Heart right ventricle (tissue), 16 donors: ENCODE measurements around the gene CDC42BPA. TPM values are rescaled to one million over a fixed set of nuclear protein-coding genes. Genes with fewer than 3 reads are reported as not detected.

ENCODE experiments used
- ATAC-seq, 8 donors: fragments of 200-7000 bp; cut with Tn5 transposase; one replicate each; pipeline ENCODE4 v1.9.1; 2020; ENCODE audit warnings: mild to moderate bottlenecking in 8 of 8, moderate library complexity in 8 of 8, moderate number of reproducible peaks in 1 of 8
- DNase-seq, 2 donors: peaks; one replicate each; pipeline ENCODE4 v3.0.0-alpha.2; 2020
- H3K27ac ChIP-seq, 10 donors: fragments of 200-600 bp; sonication (generic) in 2 of 10; one replicate each; pipeline versions ENCODE4 v1.5.0 to v1.8.0; 2020 to 2022; ENCODE audit warnings: mild to moderate bottlenecking in 3 of 10
- H3K27me3 ChIP-seq, 7 donors: fragments of 200-600 bp; one replicate each; pipeline ENCODE4 v1.8.0; 2021 to 2022; ENCODE audit warnings: mild to moderate bottlenecking in 2 of 7
- H3K36me3 ChIP-seq, 9 donors: fragments of 200-600 bp; sonication (generic) in 1 of 9; one replicate each; pipeline versions ENCODE4 v1.5.0 to v1.8.0; 2020 to 2022; ENCODE audit warnings: mild to moderate bottlenecking in 2 of 9
- H3K4me1 ChIP-seq, 9 donors: fragments of 200-600 bp; sonication (generic) in 1 of 9; one replicate each; pipeline versions ENCODE4 v1.5.0 to v1.8.0; 2020 to 2022; ENCODE audit warnings: mild to moderate bottlenecking in 4 of 9
- H3K4me3 ChIP-seq, 10 donors: fragments of 200-600 bp; sonication (generic) in 2 of 10; one replicate each; pipeline versions ENCODE4 v1.5.0 to v1.8.0; 2020 to 2022; ENCODE audit warnings: mild to moderate bottlenecking in 7 of 10, moderate library complexity in 2 of 10
- H3K9me3 ChIP-seq, 11 donors: fragments of 200-600 bp in 10 of 11; sonication (generic) in 2 of 11; one replicate each; pipeline versions ENCODE4 v1.5.0 to v1.8.0; 2013 to 2022; ENCODE audit warnings: mild to moderate bottlenecking in 2 of 11, control low read depth in 1 of 11, moderate library complexity in 1 of 11
- WGBS, 2 donors: extraction: QIAGEN DNeasy Blood & Tissue Kit; methylation state at CpG; one replicate each; pipeline ENCODE4 v1.1.7; 2013; ENCODE audit warnings: inconsistent platforms in 1 of 2; 5-methylcytosine and 5-hydroxymethylcytosine counted together
- intact Hi-C, 10 donors: fragments of 100-400 bp; cut with DNase I; formaldehyde crosslinking; loops; one replicate each; pipeline versions ENCODE4 v1.11.1 to v1.14.2; 2022
- polyA plus RNA-seq, 2 donors: library from polyadenylated mRNA; stranded (reverse); fragments of 200-250 nt; gene quantifications; one replicate each; pipeline ENCODE4 v1.2.3, GENCODE V29; 2013
- total RNA-seq, 10 donors: library from RNA; stranded (reverse); fragmentation: NEBNext Ultra II Directional in 3 of 10; extraction: Animal tissue kit (Norgen Biotek cat#: 25700) in 3 of 10; gene quantifications; one replicate each; pipeline versions ENCODE4 v1.2.1 to v1.2.4, GENCODE V29; 2021 to 2023
- TF ChIP-seq, protein P1 (sequence below), 9 donors: fragments of 200-600 bp; sonication (generic) in 2 of 9; IDR thresholded peaks; one replicate each; pipeline versions ENCODE4 v1.5.0 to v1.8.0; 2021 to 2022; ENCODE audit warnings: antibody characterized with exemption in 9 of 9, mild to moderate bottlenecking in 5 of 9, moderate library complexity in 1 of 9
- donor health status: Arrhythmogenic right ventricular cardiomyopathy.
- donor health status: ischemic (EF 13 %, LVEDD 7.1; RV severe dilation, severe dysfunction).
- donor health status: healthy with polysubstance abuse.
- donor health status: DM: no; HTN: yes; CAD: no.
- donor health status: DM: no; HTN: no; CAD: no.
- donor health status: ischemic (EF 25% LVEDD 6.9; RV normal size, moderate dysfunction).
- donor health status: ischemic (EF 25% LVEDD 5.7; RV mildly dilated, moderate dysfunction).
- donor health status: healthy.
- donor health status: DM: yes; HTN: yes; CAD: no.
- donor health status: Ischemic cardiomyopathy.
- donor health status: ischemic (EF 35%, LVEDD 5.7; RV mildly dilated, moderate dysfunction).
- donor health status: nonischemic (EF 11% LVEDD 7.7; RV severe dilation, severe dysfunction).
- donor health status: DM: yes; HTN: yes; CAD: no.
- donor health status: PGD.
- donor health status: ischemic (EF 29% LVEDD 5.4; RV normal size, mild dysfunction).
- donor health status: nonischemic (EF 23%, LVEDD 6.1; RV moderate dilation, normal function).

CDC42BPA gene
- total and polyA plus RNA-seq, 12 donors: 8.6 to 39.5 (median 31.5) TPM

DNA sequence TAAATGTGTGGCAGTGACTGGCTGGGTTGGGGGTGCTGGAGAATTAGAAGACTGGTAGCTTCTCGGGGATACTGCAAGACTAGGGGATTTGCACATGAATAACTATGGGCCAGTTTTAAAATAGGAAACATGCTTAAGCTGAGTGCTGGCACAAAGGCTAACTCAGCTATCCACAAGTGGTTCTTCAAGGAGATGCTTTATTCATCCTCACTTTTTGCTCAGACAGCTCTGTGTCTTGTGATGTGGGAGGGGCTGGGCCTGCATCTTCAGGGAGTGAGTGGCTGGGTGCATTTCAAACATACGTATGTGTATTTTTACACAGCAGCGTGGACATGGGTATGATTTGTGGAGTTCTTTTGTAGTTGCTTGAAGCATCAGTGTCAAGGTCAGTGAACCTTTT is 375.9 kb downstream of the CDC42BPA start:
- H3K27ac ChIP-seq: peak overlapping the region; percentile 21 to 99 (median 96)
- peak overlapping the region in 7 of 10 donors; percentile 64 to 96 (median 83) for H3K4me3 ChIP-seq
- H3K36me3 ChIP-seq: no peaks in the 10 kb centered on the region
- TF ChIP-seq, protein P1, sequence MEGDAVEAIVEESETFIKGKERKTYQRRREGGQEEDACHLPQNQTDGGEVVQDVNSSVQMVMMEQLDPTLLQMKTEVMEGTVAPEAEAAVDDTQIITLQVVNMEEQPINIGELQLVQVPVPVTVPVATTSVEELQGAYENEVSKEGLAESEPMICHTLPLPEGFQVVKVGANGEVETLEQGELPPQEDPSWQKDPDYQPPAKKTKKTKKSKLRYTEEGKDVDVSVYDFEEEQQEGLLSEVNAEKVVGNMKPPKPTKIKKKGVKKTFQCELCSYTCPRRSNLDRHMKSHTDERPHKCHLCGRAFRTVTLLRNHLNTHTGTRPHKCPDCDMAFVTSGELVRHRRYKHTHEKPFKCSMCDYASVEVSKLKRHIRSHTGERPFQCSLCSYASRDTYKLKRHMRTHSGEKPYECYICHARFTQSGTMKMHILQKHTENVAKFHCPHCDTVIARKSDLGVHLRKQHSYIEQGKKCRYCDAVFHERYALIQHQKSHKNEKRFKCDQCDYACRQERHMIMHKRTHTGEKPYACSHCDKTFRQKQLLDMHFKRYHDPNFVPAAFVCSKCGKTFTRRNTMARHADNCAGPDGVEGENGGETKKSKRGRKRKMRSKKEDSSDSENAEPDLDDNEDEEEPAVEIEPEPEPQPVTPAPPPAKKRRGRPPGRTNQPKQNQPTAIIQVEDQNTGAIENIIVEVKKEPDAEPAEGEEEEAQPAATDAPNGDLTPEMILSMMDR (IDR thresholded peaks at IDR 0.05): no peak
- H3K9me3 ChIP-seq: no peaks in the 10 kb centered on the region
- ATAC-seq: no peak
- DNase-seq: no peak
- intact Hi-C loops: loop anchor here in 2 of 10 donors (5.0 kb wide), 2 partner anchors 35 to 50 kb away; no protein-coding TSS in a partner anchor
- WGBS, 2 donors: 52 to 66% methylated on average over 3 of the region's 3 CpGs
- H3K27me3 ChIP-seq: no peaks in the 10 kb centered on the region
- H3K4me1 ChIP-seq: peaks cover 15 to 88% (median 77%) of the 10 kb centered on the region in 9 donors

DNA sequence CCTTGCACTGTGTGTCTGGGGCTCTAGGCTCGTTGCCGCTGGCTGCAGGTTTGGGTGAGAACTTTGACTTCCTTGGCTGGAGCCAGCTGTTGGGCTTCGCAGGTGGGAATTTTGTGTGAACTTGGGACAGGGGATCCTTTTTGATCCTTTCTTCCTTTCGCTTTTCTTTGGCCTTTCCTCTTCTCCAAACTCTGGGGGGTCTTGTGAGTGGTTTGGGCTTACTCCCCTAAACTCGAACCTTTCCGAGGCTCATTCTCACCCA is 377.6 kb downstream of the CDC42BPA start:
- Histone ChIP-seq H3K27ac (peak overlapping the region; percentile 65 to 99 (median 96)), H3K4me3 (peak overlapping the region; percentile 64 to 96 (median 76)), H3K9me3 (peaks cover 0 to 1% (median 0%) of the 10 kb centered on the region in 11 donors), H3K27me3 (no peaks in the 10 kb centered on the region), H3K36me3 (no peaks in the 10 kb centered on the region), H3K4me1 (peaks cover 15 to 74% (median 61%) of the 10 kb centered on the region in 9 donors)
- no peak for ATAC-seq
- TF ChIP-seq, protein P1 (IDR thresholded peaks at IDR 0.05): no peak
- WGBS, 2 donors: 30 to 31% methylated on average over 6 of the region's 6 CpGs
- no peak for DNase-seq
- intact Hi-C loops: loop anchor here in 4 of 10 donors (1.0 to 5.0 kb wide), 4 partner anchors 20 to 52 kb away; no protein-coding TSS in a partner anchor

DNA sequence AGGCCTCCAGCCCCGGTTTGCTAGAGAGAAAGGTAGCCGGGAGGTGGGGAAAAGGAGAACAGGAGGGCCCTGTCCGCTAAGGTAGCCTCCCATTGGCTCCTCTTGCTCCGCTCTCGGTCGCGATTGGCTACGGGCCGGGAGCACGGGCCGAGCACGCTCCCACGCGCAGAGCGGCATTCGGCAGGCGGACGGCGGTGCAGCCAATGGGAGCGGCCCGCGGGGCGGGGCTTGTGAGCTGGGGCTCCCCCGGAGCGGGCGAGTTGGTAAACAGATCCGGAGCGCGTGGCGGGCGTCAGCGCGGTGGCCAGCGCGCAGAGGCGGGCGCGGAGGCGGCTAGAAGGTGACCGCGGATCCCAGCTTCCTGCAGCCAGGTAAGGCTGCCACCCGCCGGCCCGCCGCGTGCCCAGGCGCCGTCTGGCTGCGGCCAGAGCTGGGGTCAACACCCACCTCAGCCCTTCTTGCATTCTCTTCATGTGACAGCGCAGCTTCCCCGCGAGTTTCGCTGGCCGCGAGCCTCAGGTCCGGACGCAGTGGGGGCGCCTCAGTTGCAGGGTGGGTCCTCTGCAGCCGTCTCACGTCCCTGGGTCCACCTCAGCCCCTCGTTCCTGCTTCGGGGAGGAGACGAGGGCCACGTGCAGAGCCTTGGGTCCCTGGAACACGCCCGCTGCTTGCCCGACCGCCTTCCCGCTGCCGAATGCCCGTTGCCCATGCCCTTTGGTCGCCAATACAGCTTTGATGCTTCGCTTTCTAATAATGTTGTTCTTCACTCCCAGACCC is 378.1 kb downstream of the CDC42BPA start, which contains the start of gene COQ8A:
COQ8A (plus strand) TSS at position 266 of the 777 bp plus-strand sequence. CDS start 21,092 bp downstream, outside the sequence.
- H3K36me3 ChIP-seq: no peaks in the 10 kb centered on the region
- peak within 1 kb of the TSS; percentile 91 to 99 (median 96) for H3K27ac ChIP-seq
- peaks cover 0 to 6% (median 1%) of the 10 kb centered on the region in 11 donors for H3K9me3 ChIP-seq
- intact Hi-C loops: loop anchor here in 4 of 10 donors (1.0 to 5.0 kb wide), 4 partner anchors 20 to 52 kb away; no protein-coding TSS in a partner anchor
- H3K4me1 ChIP-seq: peaks cover 12 to 69% (median 56%) of the 10 kb centered on the region in 9 donors
- ATAC-seq (peak; percentile 96 to 98 (median 96)), DNase-seq (peak; percentile 99 to 100)
- H3K4me3 ChIP-seq: peak within 1 kb of the TSS; percentile 64 to 96 (median 76)
- TF ChIP-seq, protein P1 (IDR thresholded peaks at IDR 0.05): peak in 2 of 9 donors; percentile 6 to 7
- no peaks in the 10 kb centered on the region for H3K27me3 ChIP-seq
- WGBS, 2 donors: 0 to 1% methylated on average over 73 of the region's 73 CpGs

Other genes starting within 250 kb of the CDC42BPA start
- 1 to 10 TPM; 2.5 to 4.7 (median 3.5) TPM for gene ZNF678, start 245.1 kb upstream of the CDC42BPA start, total RNA-seq
- 1 to 10 TPM in 1 of 2 donors, under 1 TPM in 1; 0.75 to 1.7 TPM for gene ZNF678, start 245.1 kb upstream of the CDC42BPA start, polyA plus RNA-seq